ENCODE measurements around the gene PRDX3.

PRDX3 gene

DNA sequence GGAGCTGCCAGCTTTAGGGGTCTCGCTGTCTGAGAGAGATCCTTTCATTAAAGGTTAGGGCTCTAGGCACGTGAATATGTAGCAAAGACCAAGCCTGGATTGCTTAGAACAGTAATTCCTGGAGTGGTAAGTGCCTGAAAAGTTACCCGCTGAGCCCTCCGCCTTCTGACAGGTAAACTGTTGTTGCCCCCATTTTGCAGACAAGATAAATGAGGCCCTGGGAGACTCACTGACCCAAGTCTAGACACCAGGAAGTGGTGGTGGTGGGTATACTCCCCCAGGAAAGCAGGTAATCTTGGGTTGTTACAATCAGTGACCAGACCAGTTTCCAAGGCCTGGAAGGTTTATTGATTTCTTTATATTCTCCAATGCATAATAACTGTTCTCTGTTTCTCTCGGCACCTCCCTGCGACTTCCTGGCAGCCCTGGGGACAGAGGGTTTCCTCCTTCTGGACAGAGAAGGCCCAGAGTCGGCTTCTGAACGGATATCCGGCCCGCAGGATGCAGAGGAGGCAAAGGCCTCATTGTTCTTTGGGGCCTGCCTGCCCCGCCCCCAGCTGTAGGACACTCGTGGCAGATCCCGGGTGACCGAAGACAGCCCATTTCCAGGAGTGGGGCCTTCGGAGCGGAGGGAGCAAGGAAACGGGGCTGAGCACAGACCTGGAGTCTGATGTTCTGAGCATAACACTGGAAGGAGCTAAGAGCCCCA is 27.4 kb upstream of the PRDX3 start:
- TF ChIP-seq CTCF (IDR thresholded peaks at IDR 0.05; ENCODE audit: low read depth, low read length), result no peak
- TF ChIP-seq POLR2A (IDR thresholded peaks at IDR 0.05; ENCODE audit: extremely low read depth, insufficient read length), result peak; percentile 25
- TF ChIP-seq MYC (IDR thresholded peaks at IDR 0.05; ENCODE audit: low read depth, low read length), result peak; percentile 73
- TF ChIP-seq, protein P1, sequence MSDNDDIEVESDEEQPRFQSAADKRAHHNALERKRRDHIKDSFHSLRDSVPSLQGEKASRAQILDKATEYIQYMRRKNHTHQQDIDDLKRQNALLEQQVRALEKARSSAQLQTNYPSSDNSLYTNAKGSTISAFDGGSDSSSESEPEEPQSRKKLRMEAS (IDR thresholded peaks at IDR 0.05; ENCODE audit: low read depth, low read length), result peak; percentile 42; the same call in 1 of the 2 replicates
- H3K4me3 ChIP-seq (ENCODE audit: low read depth, low read length), result peak overlapping the region; percentile 62
- peak; percentile 88 for DNase-seq (ENCODE audit: low read depth)

- DNase-seq (ENCODE audit: low read depth), result no peak
- TF ChIP-seq MYC (IDR thresholded peaks at IDR 0.05; ENCODE audit: low read depth, low read length) (no peak), CTCF (IDR thresholded peaks at IDR 0.05; ENCODE audit: low read depth, low read length) (no peak), POLR2A (IDR thresholded peaks at IDR 0.05; ENCODE audit: extremely low read depth, insufficient read length) (no peak)
- TF ChIP-seq, protein P1 (IDR thresholded peaks at IDR 0.05; ENCODE audit: low read depth, low read length), result no peak
- H3K4me3 ChIP-seq (ENCODE audit: low read depth, low read length), result no peak overlapping the region
Measured at GRCh38 chr10:119203006-119203405, 24.4 kb upstream of the PRDX3 start.

DNA sequence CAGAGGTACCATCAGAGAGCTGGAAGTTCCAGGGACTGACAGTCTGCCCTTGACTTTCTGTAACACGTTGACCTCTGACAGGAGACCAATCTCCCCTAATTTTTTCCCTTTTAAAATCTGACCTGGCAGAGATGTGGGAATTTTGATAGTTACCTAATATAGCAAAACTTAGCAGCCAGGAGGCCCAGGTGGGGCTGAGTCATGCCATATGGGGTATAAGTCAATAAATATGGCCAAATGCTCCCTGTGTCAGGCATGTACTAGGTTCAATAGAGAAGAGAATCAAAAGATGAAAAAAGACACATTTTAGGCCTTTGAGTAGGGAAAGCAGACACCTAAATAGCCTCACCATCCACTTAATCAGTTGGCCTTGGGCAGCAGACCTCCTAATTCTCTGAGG is 22.6 kb upstream of the PRDX3 start:
- H3K4me3 ChIP-seq (ENCODE audit: low read depth, low read length), result no peak overlapping the region
- TF ChIP-seq MYC (IDR thresholded peaks at IDR 0.05; ENCODE audit: low read depth, low read length), result no peak
- TF ChIP-seq, protein P1 (IDR thresholded peaks at IDR 0.05; ENCODE audit: low read depth, low read length), result no peak
- TF ChIP-seq POLR2A (IDR thresholded peaks at IDR 0.05; ENCODE audit: extremely low read depth, insufficient read length), result no peak
- no peak for TF ChIP-seq CTCF (IDR thresholded peaks at IDR 0.05; ENCODE audit: low read depth, low read length)
- no peak for DNase-seq (ENCODE audit: low read depth)

- TF ChIP-seq POLR2A (IDR thresholded peaks at IDR 0.05; ENCODE audit: extremely low read depth, insufficient read length) (no peak), MYC (IDR thresholded peaks at IDR 0.05; ENCODE audit: low read depth, low read length) (0 out of 2 replicates have a peak, but pooled peaks have one; percentile 16), CTCF (IDR thresholded peaks at IDR 0.05; ENCODE audit: low read depth, low read length) (peak; percentile 93)
- TF ChIP-seq, protein P1 (IDR thresholded peaks at IDR 0.05; ENCODE audit: low read depth, low read length), result 0 out of 2 replicates have a peak, but pooled peaks have one; percentile 2
- peak; percentile 86 for DNase-seq (ENCODE audit: low read depth)
- H3K4me3 ChIP-seq (ENCODE audit: low read depth, low read length), result no peak overlapping the region
Measured at GRCh38 chr10:119199231-119199992, 20.8 kb upstream of the PRDX3 start.

DNA sequence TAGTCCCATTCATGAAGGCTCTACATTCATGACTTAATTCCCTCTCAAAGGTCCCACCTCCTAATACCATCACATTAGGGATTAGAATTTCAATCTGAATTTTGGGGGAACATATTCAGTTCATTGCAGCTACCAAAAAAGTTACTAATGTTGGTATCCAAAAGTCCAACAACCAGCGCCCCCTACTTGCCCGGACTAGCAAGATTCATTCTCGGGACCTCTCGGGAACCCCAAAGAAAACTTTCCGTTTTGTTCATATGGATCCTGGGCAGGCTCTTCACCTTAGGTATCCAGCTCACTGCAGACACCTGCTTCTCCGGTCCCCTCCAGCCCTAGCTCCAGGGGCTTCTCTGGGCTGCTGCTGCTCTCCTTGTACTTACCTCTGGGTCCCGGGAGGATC is 19.8 kb upstream of the PRDX3 start:
- H3K4me3 ChIP-seq (ENCODE audit: low read depth, low read length), result no peak overlapping the region
- peak; percentile 65 for DNase-seq (ENCODE audit: low read depth)
- TF ChIP-seq CTCF (IDR thresholded peaks at IDR 0.05; ENCODE audit: low read depth, low read length) (peak; percentile 68), MYC (IDR thresholded peaks at IDR 0.05; ENCODE audit: low read depth, low read length) (no peak)
